ENCODE measurements around the gene TRIM50. TPM values are rescaled to one million over a fixed set of nuclear protein-coding genes. Genes with fewer than 3 reads are reported as not detected.

Gene TRIM50
- total and polyA plus RNA-seq, 2 of the 4 experiments (the other 2 are of a cell fraction): not detected

DNA sequence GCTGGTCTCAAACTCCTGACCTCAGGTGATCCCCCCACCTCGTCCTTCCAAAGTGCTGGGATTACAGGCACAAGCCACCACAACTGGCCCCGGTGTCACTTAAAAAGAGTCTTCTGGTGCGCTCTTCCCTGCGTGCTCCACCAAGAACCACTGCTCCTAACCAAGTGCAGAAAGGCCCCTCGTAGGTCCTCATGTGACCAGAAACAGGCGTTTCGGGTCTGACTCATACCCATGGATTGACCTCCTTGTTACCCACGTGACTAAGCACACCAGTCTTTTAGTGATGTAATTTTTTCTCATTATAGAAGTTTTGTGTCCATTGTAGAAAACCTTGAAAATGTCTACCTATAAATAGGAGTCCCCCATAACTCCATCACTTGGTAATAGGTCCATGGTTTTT, 14.0 kb upstream of the TRIM50 start:
- H4K20me1 ChIP-seq (ENCODE audit: insufficient read depth, low read length): no peaks in the 10 kb centered on the region
- TF ChIP-seq, protein P1, sequence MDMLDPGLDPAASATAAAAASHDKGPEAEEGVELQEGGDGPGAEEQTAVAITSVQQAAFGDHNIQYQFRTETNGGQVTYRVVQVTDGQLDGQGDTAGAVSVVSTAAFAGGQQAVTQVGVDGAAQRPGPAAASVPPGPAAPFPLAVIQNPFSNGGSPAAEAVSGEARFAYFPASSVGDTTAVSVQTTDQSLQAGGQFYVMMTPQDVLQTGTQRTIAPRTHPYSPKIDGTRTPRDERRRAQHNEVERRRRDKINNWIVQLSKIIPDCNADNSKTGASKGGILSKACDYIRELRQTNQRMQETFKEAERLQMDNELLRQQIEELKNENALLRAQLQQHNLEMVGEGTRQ (IDR thresholded peaks at IDR 0.05; ENCODE audit: low read depth, low read length): peak; percentile 98
- TF ChIP-seq FOS (IDR thresholded peaks at IDR 0.05; ENCODE audit: low read depth, low read length) (peak; percentile 60; the same call in 1 of the 2 replicates), BHLHE40 (IDR thresholded peaks at IDR 0.05; ENCODE audit: low read depth, low read length) (peak; percentile 65), CEBPB (IDR thresholded peaks at IDR 0.05; ENCODE audit: low read depth, low read length) (no peak)
- peaks cover 6% of the 10 kb centered on the region for H3K4me1 ChIP-seq (ENCODE audit: control insufficient read depth, insufficient read depth, low read length)
- peak overlapping the region; percentile 4; the same call in 1 of the 2 replicates for H2BK120ac ChIP-seq (ENCODE audit: low read depth, low read length)
- H4K8ac ChIP-seq (ENCODE audit: low read depth in 2 of 2, low read length in 2 of 2): peak overlapping the region in 1 of 2 experiments; percentile 7; a peak in 1 of 4 replicates
- no peak overlapping the region for H2AK9ac ChIP-seq (replicated peaks; ENCODE audit: low read depth, low read length, poor library complexity)
- dilution Hi-C loops (cut with HindIII; ENCODE audit: low sequenced_read_pairs, unreplicated experiment): no loop called here
- in situ Hi-C loops (cut with MboI; ENCODE audit: low sequenced_read_pairs): loop anchor here (5.0 kb wide), 1 partner anchor 95 kb away; no protein-coding TSS in a partner anchor
- H2AFZ ChIP-seq (replicated peaks; ENCODE audit: low read length, poor library complexity): peak overlapping the region; percentile 27
- no peak overlapping the region for H3K23ac ChIP-seq (ENCODE audit: low read depth, low read length)
- H3K79me1 ChIP-seq (ENCODE audit: low read depth in 1 of 2, low read length in 2 of 2): no peaks in the 10 kb centered on the region
- DNase-seq: peak; percentile 91
- intact Hi-C loops (cut with micrococcal nuclease): loop anchor here (1.0 kb wide), 1 partner anchor 109 kb away; no protein-coding TSS in a partner anchor
- H3K4me3 ChIP-seq (ENCODE audit: insufficient read depth, low read depth, low read length): no peak overlapping the region
- H3K27ac ChIP-seq (ENCODE audit: insufficient read depth, low read length): no peak overlapping the region
- no peak overlapping the region for H3K4me2 ChIP-seq (ENCODE audit: low read depth, low read length)
- no peak overlapping the region for H4K91ac ChIP-seq (ENCODE audit: insufficient read depth, low read depth, low read length)
- peaks cover 9% of the 10 kb centered on the region; the same call in 1 of the 2 replicates for H3K27me3 ChIP-seq (ENCODE audit: control insufficient read depth, insufficient read depth, low read length)
- H3K4ac ChIP-seq (ENCODE audit: low read depth, low read length): no peak overlapping the region
- POLR2A ChIA-PET (ENCODE audit: unreplicated experiment): no interaction called here
- no peak overlapping the region; the same call in 1 of the 2 replicates for H2BK20ac ChIP-seq (ENCODE audit: low read depth, low read length)
- H3K9ac ChIP-seq (ENCODE audit: low read depth, low read length): no peak overlapping the region
- 100% methylated on average over 1 of the region's 8 CpGs; no CpG with 5 or more reads in 1 of the 2 experiments for WGBS, 2 experiments (ENCODE audit: extremely low coverage in 2 of 2, insufficient read length in 1 of 2)
- 0 out of 2 replicates have a peak overlapping the region, but pooled peaks have one; percentile 5 for H4K5ac ChIP-seq (ENCODE audit: low read depth, low read length)
- H3K14ac ChIP-seq (replicated peaks; ENCODE audit: low read depth, low read length): no peak overlapping the region; the same call in 1 of the 2 replicates
- no peak overlapping the region for H2BK5ac ChIP-seq (ENCODE audit: low read depth, low read length, poor library complexity, severe bottlenecking)
- no peaks in the 10 kb centered on the region for H3K9me3 ChIP-seq (ENCODE audit: control insufficient read depth, insufficient read depth, low read length)
- no peaks in the 10 kb centered on the region for H3K36me3 ChIP-seq (ENCODE audit: control insufficient read depth, insufficient read depth, low read length)
- no peak overlapping the region for H2BK15ac ChIP-seq (ENCODE audit: low read depth, low read length)
- peak overlapping the region; percentile 55; the same call in 1 of the 2 replicates for H3K18ac ChIP-seq (ENCODE audit: low read depth, low read length)
- ATAC-seq (ENCODE audit: low read depth): peak; percentile 75
- 0 out of 2 replicates have a peak, but pooled peaks cover 3% of the 10 kb centered on the region for H3K9me1 ChIP-seq (ENCODE audit: insufficient read depth, low read length)
- H2AK5ac ChIP-seq (ENCODE audit: low read depth, low read length): no peak overlapping the region; the same call in 1 of the 2 replicates
- no peak overlapping the region for H3K56ac ChIP-seq (ENCODE audit: extremely low read depth, insufficient read depth, low read length)
- BruUV-seq (replicated peaks): no TSS peak
- CTCF ChIA-PET: interaction anchor here (0.5 to 3.0 kb wide), 6 partner anchors 8 to 104 kb away, joined by 3 to 11 read pairs (median 4); no protein-coding TSS in a partner anchor
